Measurements from ENCODE around the gene CENPN.

Gene CENPN

DNA sequence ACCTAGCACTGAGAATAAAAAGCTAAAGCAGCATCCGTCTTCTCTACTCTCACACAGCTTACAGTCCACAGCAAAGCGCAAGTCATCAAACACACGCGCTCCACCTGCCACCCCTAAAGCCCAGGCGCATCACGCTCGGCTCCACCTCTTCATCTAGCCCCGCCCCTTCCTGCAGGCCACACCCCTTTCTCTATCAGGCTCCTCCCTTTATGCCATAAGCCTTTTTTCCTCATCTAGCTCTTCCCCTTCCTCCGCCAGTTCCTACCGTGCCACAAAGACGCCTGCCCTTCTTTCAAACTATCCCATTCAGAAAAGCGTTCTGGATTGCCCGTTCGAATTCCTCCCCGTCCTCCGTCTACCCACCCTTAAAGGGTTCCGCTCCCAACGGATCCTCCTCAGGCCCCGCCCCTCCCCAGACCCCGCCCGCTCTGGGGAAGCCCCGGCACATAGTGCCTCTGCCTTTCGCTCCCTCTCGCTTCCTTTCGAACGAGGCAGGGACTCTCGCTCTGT lies 69.6 kb downstream of the CENPN start:
- Histone ChIP-seq H2AFZ (ENCODE audit: low read depth, low read length) (peak overlapping the region; percentile 92), H3K4me1 (ENCODE audit: low read length) (peaks cover 9% of the 10 kb centered on the region; the same call in 1 of the 2 replicates), H3K27ac (ENCODE audit: low read length) (peak overlapping the region; percentile 60), H3K79me2 (ENCODE audit: low read length) (no peaks in the 10 kb centered on the region), H3K9me3 (ENCODE audit: insufficient read depth, low read length) (no peaks in the 10 kb centered on the region), H3K27me3 (ENCODE audit: low read depth, low read length) (no peaks in the 10 kb centered on the region), H3K4me2 (ENCODE audit: low read length) (peak overlapping the region; percentile 93), H3K4me3 (ENCODE audit: low read length) (peak overlapping the region; percentile 81), H3K9ac (ENCODE audit: low read length) (peak overlapping the region; percentile 79), H4K20me1 (ENCODE audit: insufficient read depth, low read length) (no peaks in the 10 kb centered on the region), H3K36me3 (replicated peaks; ENCODE audit: low read depth, low read length) (no peaks in the 10 kb centered on the region)
- no peak for TF ChIP-seq EZH2phosphoT487 (IDR thresholded peaks at IDR 0.05; ENCODE audit: low read depth)
- TF ChIP-seq, protein P1, sequence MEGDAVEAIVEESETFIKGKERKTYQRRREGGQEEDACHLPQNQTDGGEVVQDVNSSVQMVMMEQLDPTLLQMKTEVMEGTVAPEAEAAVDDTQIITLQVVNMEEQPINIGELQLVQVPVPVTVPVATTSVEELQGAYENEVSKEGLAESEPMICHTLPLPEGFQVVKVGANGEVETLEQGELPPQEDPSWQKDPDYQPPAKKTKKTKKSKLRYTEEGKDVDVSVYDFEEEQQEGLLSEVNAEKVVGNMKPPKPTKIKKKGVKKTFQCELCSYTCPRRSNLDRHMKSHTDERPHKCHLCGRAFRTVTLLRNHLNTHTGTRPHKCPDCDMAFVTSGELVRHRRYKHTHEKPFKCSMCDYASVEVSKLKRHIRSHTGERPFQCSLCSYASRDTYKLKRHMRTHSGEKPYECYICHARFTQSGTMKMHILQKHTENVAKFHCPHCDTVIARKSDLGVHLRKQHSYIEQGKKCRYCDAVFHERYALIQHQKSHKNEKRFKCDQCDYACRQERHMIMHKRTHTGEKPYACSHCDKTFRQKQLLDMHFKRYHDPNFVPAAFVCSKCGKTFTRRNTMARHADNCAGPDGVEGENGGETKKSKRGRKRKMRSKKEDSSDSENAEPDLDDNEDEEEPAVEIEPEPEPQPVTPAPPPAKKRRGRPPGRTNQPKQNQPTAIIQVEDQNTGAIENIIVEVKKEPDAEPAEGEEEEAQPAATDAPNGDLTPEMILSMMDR (IDR thresholded peaks at IDR 0.05; ENCODE audit: low read depth, low read length): no peak

DNA sequence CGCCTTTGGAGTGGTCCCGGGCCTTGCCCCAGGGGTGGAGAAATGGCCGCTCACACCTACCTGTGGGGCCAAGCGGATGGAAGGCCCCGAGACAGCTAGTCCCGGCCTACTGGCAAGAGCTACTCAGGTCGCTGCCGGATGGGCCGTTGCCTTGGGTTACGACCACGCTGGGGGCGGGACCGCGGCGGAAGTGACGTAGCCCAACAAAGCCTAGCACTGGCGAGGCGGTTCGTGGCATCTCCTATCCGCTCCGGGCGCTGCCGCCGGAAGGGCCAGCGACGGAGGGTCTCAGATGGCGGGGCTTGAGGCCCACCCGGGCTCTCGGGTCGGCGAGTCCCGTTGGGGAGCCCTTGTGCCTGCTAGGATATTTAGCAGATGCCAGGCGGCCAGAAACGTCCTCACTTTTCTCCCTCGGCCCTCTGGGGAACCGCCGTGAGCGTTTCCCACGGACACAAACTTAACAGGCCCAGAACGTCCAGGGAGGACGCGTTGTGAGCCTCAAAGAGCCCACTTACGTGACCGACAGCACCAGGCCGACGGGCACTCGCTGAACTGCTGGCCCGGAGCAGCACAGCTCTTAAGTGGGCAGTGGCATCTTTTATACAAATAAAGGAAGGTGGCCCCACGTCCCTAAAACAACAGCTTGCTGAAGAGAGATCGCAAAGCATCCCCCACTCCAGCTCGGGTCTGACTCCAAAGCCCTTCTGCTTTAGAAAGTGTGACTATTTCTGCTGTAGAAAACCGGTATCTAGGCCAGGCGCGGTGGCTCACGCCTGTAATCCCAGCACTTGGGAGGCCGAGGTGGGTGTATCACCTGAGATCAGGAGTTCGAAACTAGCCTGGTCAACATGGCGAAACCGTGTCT lies 70.3 kb downstream of the CENPN start, which contains the start of gene C16orf46:
Gene C16orf46, minus strand, starts transcription at position 163 of the 865 bp plus-strand sequence. CDS start 13,283 bp downstream, outside the sequence.
- no peaks in the 10 kb centered on the region for H3K9me3 ChIP-seq (ENCODE audit: insufficient read depth, low read length)
- H3K27ac ChIP-seq (ENCODE audit: low read length): peak within 1 kb of the TSS; percentile 60
- H3K79me2 ChIP-seq (ENCODE audit: low read length): no peaks in the 10 kb centered on the region
- H2AFZ ChIP-seq (ENCODE audit: low read depth, low read length): peak within 1 kb of the TSS; percentile 92
- peaks cover 9% of the 10 kb centered on the region; the same call in 1 of the 2 replicates for H3K4me1 ChIP-seq (ENCODE audit: low read length)
- no peaks in the 10 kb centered on the region for H3K27me3 ChIP-seq (ENCODE audit: low read depth, low read length)
- TF ChIP-seq EZH2phosphoT487 (IDR thresholded peaks at IDR 0.05; ENCODE audit: low read depth): no peak
- TF ChIP-seq, protein P1 (IDR thresholded peaks at IDR 0.05; ENCODE audit: low read depth, low read length): no peak
- no peaks in the 10 kb centered on the region for H3K36me3 ChIP-seq (replicated peaks; ENCODE audit: low read depth, low read length)
- H3K4me2 ChIP-seq (ENCODE audit: low read length): peak within 1 kb of the TSS; percentile 93
- peak within 1 kb of the TSS; percentile 81 for H3K4me3 ChIP-seq (ENCODE audit: low read length)
- peak within 1 kb of the TSS; percentile 79 for H3K9ac ChIP-seq (ENCODE audit: low read length)
- H4K20me1 ChIP-seq (ENCODE audit: insufficient read depth, low read length): no peaks in the 10 kb centered on the region

DNA sequence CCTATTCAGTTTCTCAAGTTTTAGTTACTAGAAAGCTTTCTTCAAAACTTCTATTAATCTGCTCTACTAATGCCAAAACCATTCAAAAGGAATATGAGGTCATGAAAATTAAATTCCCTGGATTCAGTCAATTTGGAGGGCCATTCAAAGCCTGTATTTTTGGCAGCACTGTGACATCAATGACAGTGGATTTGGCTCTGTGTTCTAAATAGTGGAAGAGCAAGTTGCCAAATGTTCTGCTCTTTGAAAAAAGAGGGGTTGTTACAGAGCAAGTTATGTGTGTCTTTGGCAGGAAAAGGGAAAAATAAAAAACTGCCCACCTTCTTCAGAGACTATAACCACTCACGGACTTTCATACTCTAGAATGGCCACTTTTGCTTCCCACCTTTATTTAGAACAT lies 73.2 kb downstream of the CENPN start:
- Histone ChIP-seq H3K27me3 (ENCODE audit: low read depth, low read length) (no peaks in the 10 kb centered on the region), H4K20me1 (ENCODE audit: insufficient read depth, low read length) (no peaks in the 10 kb centered on the region), H3K4me1 (ENCODE audit: low read length) (peaks cover 9% of the 10 kb centered on the region; the same call in 1 of the 2 replicates), H3K27ac (ENCODE audit: low read length) (no peak overlapping the region), H2AFZ (ENCODE audit: low read depth, low read length) (no peak overlapping the region), H3K36me3 (replicated peaks; ENCODE audit: low read depth, low read length) (no peaks in the 10 kb centered on the region), H3K79me2 (ENCODE audit: low read length) (no peaks in the 10 kb centered on the region), H3K4me3 (ENCODE audit: low read length) (no peak overlapping the region), H3K9ac (ENCODE audit: low read length) (no peak overlapping the region), H3K9me3 (ENCODE audit: insufficient read depth, low read length) (no peaks in the 10 kb centered on the region), H3K4me2 (ENCODE audit: low read length) (no peak overlapping the region)
- no peak for TF ChIP-seq EZH2phosphoT487 (IDR thresholded peaks at IDR 0.05; ENCODE audit: low read depth)
- TF ChIP-seq, protein P1 (IDR thresholded peaks at IDR 0.05; ENCODE audit: low read depth, low read length): no peak

DNA sequence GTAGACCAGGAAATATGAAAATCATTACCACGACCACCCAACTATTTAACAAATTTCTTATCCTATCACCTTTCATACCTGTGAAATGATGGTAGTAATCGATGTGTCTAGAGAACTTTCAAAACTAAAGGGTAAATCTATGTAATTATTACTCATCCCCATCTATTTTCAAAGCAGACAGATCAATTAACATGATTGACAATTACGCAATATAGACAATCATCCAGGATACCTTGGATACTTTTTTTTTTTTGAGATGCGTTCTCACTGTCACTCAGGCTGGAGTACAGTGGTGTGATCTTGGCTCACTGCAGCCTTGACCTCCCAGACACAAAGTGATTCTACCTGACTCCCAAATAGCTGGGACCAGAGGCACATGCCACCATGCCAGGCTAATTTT lies 74.0 kb downstream of the CENPN start:
- Histone ChIP-seq H3K4me3 (ENCODE audit: low read length) (no peak overlapping the region), H2AFZ (ENCODE audit: low read depth, low read length) (no peak overlapping the region), H3K9me3 (ENCODE audit: insufficient read depth, low read length) (no peaks in the 10 kb centered on the region), H3K4me2 (ENCODE audit: low read length) (no peak overlapping the region), H4K20me1 (ENCODE audit: insufficient read depth, low read length) (no peaks in the 10 kb centered on the region), H3K79me2 (ENCODE audit: low read length) (no peaks in the 10 kb centered on the region), H3K36me3 (replicated peaks; ENCODE audit: low read depth, low read length) (no peaks in the 10 kb centered on the region), H3K4me1 (ENCODE audit: low read length) (peaks cover 9% of the 10 kb centered on the region; the same call in 1 of the 2 replicates), H3K27ac (ENCODE audit: low read length) (no peak overlapping the region), H3K9ac (ENCODE audit: low read length) (no peak overlapping the region), H3K27me3 (ENCODE audit: low read depth, low read length) (no peaks in the 10 kb centered on the region)
- TF ChIP-seq, protein P1 (IDR thresholded peaks at IDR 0.05; ENCODE audit: low read depth, low read length): no peak
- TF ChIP-seq EZH2phosphoT487 (IDR thresholded peaks at IDR 0.05; ENCODE audit: low read depth): no peak

Measured in OCI-LY3 (cell line).